HFFc6 (cell line): Measurements from ENCODE around the gene UGT1A7. TPM values are rescaled to one million over a fixed set of nuclear protein-coding genes. Genes with fewer than 3 reads are reported as not detected.

ENCODE experiments used
- DNase-seq: peaks from one replicate; pipeline ENCODE4 v3.0.0-alpha.2; 2018
- H3K27ac Mint-ChIP-seq: 2 replicates; pipeline ENCODE4 v1.8.0; 2020; ENCODE audit warnings: mild to moderate bottlenecking, mixed read lengths
- H3K27me3 Mint-ChIP-seq: 2 replicates; pipeline ENCODE4 v1.8.0; 2021; ENCODE audit warnings: mild to moderate bottlenecking, moderate library complexity, mixed read lengths; ENCODE audit not compliant: insufficient read depth
- H3K36me3 Mint-ChIP-seq: 2 replicates; pipeline ENCODE4 v1.8.0; 2021; ENCODE audit warnings: low read depth, mixed read lengths
- H3K4me1 Mint-ChIP-seq: 2 replicates; pipeline ENCODE4 v1.8.0; 2020; ENCODE audit warnings: low read depth, mixed read lengths
- H3K4me3 Mint-ChIP-seq: 2 replicates; pipeline ENCODE4 v1.8.0; 2020; ENCODE audit warnings: mild to moderate bottlenecking, moderate library complexity, mixed read lengths
- H3K9me3 Mint-ChIP-seq: 2 replicates; pipeline ENCODE4 v1.8.0; 2020; ENCODE audit warnings: mild to moderate bottlenecking, mixed read lengths
- total RNA-seq, 6 experiments: library from RNA; stranded (reverse); fragmentation: NEBNext Ultra II Directional; extraction: Animal tissue kit (Norgen Biotek cat#: 25700); gene quantifications; 2 replicates in 1 of 6; 3 replicates in 5 of 6; pipeline ENCODE4 v1.2.3, GENCODE V29; 2021
- TF ChIP-seq, protein P1 (sequence below): fragments of 200-600 bp; sonication (generic); IDR thresholded peaks from 2 replicates; pipeline ENCODE4 v1.5.0; 2021; ENCODE audit warnings: antibody characterized with exemption, mild to moderate bottlenecking

Gene UGT1A7
- total RNA-seq, 6 experiments from 2014 or later = not detected

GRCh38 chr2:233795735-233796171 lies 114.1 kb downstream of the UGT1A7 start:
- Mint-ChIP-seq H3K27me3 (peaks cover 5% of the 10 kb centered on the region), H3K36me3 (no peaks in the 10 kb centered on the region; the same call in 1 of the 2 replicates), H3K4me1 (no peaks in the 10 kb centered on the region), H3K4me3 (no peak overlapping the region), H3K9me3 (peaks cover 19% of the 10 kb centered on the region), H3K27ac (no peak overlapping the region)
- TF ChIP-seq, protein P1, sequence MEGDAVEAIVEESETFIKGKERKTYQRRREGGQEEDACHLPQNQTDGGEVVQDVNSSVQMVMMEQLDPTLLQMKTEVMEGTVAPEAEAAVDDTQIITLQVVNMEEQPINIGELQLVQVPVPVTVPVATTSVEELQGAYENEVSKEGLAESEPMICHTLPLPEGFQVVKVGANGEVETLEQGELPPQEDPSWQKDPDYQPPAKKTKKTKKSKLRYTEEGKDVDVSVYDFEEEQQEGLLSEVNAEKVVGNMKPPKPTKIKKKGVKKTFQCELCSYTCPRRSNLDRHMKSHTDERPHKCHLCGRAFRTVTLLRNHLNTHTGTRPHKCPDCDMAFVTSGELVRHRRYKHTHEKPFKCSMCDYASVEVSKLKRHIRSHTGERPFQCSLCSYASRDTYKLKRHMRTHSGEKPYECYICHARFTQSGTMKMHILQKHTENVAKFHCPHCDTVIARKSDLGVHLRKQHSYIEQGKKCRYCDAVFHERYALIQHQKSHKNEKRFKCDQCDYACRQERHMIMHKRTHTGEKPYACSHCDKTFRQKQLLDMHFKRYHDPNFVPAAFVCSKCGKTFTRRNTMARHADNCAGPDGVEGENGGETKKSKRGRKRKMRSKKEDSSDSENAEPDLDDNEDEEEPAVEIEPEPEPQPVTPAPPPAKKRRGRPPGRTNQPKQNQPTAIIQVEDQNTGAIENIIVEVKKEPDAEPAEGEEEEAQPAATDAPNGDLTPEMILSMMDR = no peak
- no peak for DNase-seq

DNA sequence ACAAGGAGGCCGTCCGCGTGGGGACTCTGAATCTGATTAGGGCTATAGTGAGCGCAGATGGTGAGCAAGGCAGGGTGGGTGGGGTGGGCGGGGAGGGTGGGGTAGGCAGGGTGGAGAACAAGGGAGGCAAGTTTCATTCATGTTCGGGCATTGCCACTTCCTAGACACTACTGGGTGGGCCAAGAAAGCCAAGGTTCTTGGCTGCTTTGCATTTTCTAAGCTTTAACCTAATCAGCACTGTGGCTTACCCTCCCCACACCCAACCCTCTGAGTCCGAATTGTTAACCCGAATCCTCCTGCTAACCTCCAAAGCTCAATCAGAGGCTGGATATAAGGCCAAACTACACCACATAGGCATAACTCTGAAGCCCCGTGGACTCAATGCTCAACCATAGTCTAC lies 114.6 kb downstream of the UGT1A7 start:
- TF ChIP-seq, protein P1 = no peak
- Mint-ChIP-seq H3K4me3 (no peak overlapping the region), H3K36me3 (no peaks in the 10 kb centered on the region; the same call in 1 of the 2 replicates), H3K4me1 (no peaks in the 10 kb centered on the region), H3K27ac (no peak overlapping the region), H3K9me3 (peaks cover 14% of the 10 kb centered on the region), H3K27me3 (peaks cover 5% of the 10 kb centered on the region)
- no peak for DNase-seq

DNA sequence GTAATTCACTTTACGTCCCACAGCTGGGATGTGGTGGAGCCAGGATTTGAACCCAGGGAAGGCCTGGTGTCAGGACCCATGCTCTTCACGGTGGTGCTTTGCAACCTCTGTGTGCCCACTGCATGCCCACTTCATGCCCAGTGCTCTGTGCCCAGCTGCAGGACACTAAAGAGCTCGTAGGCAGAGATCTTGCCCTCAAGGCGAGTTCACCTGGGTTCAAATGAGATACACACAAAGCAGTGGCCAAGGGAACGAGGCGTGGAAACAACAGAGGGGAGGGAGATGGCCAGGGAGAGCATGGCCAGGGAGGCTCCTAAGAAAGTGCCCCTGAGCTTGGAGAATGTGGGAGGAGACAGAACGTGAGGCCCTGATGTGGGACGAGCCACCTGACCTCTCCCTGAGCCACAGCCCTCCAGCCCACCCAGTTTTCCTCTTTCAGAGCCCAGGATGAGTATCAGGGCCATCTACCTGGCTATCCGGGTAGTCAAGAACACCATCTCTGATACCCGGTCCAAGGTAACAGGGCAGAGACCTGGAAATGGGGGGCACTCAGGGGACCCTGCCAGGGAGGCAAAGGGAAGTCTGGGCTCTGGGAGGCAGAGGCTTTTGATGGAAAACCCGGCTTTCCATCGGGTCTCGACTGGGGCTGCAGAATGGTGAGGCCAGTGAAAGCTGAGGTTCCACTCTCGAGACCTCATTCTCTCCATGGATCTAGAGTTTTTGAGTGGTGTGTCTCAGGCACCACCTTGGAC lies 116.8 kb downstream of the UGT1A7 start:
- no peaks in the 10 kb centered on the region; the same call in 1 of the 2 replicates for H3K36me3 Mint-ChIP-seq
- DNase-seq = no peak
- TF ChIP-seq, protein P1 = no peak
- H3K27me3 Mint-ChIP-seq = peaks cover 4% of the 10 kb centered on the region
- no peaks in the 10 kb centered on the region for H3K4me1 Mint-ChIP-seq
- H3K9me3 Mint-ChIP-seq = peaks cover 4% of the 10 kb centered on the region
- no peak overlapping the region for H3K27ac Mint-ChIP-seq
- no peak overlapping the region for H3K4me3 Mint-ChIP-seq

DNA sequence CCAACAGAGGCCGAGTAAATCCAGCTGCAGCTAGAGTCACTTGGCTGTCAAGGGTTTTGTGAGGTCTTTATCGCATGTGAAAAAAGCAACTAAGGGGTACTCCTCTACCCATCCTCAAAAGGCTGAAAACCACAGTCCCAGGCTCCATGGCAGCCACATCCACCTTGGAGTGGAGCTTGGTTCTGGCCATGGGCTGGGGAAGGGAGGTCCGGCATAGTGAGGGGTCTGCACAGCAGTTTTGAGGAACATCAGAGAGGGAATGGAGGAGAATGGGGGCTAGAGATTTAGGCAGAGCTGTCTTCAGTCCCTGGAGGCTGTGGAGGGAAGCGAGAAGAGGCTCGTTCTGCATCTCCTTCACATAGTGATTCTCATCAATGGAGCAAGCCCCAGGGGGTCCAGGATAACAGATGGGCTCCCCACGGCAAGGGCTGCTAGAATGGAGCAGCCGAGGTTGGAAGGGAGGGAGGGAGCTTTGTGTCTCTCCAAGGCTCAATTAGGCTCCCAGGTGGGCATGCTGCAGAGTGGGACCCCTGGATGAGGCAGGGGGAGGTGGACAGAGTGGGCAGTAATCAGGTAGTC lies 117.5 kb downstream of the UGT1A7 start:
- Mint-ChIP-seq H3K4me3 (no peak overlapping the region), H3K4me1 (no peaks in the 10 kb centered on the region), H3K9me3 (peaks cover 4% of the 10 kb centered on the region), H3K27ac (no peak overlapping the region), H3K27me3 (peaks cover 4% of the 10 kb centered on the region), H3K36me3 (no peaks in the 10 kb centered on the region; the same call in 1 of the 2 replicates)
- DNase-seq = no peak
- TF ChIP-seq, protein P1 = no peak

DNA sequence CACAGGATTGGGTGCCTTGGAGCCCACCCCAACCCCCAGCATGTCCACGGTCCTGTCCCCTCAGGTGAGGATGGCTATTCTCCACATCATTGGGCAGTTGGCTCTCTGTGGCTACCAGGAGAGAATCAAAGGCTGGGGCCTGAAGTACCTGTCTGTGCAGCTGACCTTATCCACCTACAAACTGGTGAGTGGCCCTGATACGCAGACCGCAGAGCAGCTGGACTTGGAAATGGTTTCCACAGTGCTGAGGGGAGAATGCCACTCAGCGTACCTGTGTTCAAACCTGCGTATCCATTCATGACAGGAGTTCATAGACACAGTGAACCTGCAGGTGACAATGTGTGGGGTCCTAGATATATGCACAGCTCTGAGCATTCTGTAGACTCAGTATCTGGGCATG lies 118.0 kb downstream of the UGT1A7 start:
- TF ChIP-seq, protein P1 = no peak
- H3K4me1 Mint-ChIP-seq = no peaks in the 10 kb centered on the region

More for the DNA sequence above, 118.0 kb downstream of the UGT1A7 start:
- DNase-seq = no peak
- H3K36me3 Mint-ChIP-seq = no peaks in the 10 kb centered on the region; the same call in 1 of the 2 replicates
- peaks cover 3% of the 10 kb centered on the region; the same call in 1 of the 2 replicates for H3K9me3 Mint-ChIP-seq
- H3K4me3 Mint-ChIP-seq = no peak overlapping the region
- no peak overlapping the region for H3K27ac Mint-ChIP-seq
- peaks cover 9% of the 10 kb centered on the region for H3K27me3 Mint-ChIP-seq
